ENCODE measurements around the gene LDAH. TPM values are rescaled to one million over a fixed set of nuclear protein-coding genes. Genes with fewer than 3 reads are reported as not detected.

LDAH gene
- total and polyA plus RNA-seq, 2 donors (not counting 1 experiment from before 2014, with no cell fraction given): 9.0 to 31.3 TPM

DNA sequence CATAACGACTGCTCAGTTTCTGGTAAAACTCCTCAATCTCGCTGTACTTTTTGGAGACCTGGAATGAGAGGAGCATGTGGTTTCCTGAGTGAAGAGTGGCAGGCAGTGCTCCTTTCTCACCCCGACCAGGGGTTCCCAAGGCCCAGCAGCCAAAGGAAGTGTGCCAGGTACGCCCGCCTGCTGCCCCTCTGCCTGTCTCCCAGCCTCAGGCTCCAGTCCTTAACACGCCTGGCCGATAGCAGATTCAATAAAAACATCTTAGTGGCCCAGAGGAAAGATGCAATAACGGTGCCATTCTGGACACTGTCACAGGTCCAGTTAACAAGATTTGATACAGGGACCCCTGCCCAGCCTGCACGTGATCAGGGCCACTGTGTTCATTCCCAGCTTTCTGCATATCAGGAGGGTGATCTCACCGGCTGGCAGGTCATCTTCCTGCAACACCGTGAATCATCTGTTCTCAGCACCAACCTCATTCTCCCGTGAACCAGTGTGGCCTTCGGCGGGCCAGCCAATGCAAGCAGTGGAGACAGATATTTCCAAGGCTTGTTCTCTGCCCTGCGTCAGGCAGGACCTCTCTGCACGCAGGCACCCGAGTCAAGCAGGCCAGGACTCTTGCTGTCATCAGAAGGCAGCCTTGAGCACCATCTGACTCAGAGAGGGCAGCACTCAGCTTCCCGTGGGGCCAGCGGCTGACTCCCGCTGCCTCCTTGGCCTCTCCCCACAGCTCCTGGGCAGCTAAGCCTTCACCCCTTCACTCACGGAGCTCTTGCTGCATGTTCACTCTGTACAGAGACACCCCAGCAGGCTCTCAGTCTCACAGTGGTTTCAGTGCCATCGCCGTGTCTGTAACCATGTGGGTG is 181.5 kb downstream of the LDAH start:
- Histone ChIP-seq H3K9me3 (ENCODE audit: control extremely low read depth in 1 of 3, control insufficient read depth in 2 of 3, insufficient read depth in 1 of 3, low read length in 2 of 3) (no peaks in the 10 kb centered on the region), H3K36me3 (replicated peaks in 1 of 2; ENCODE audit: control extremely low read depth in 1 of 2, control insufficient read depth in 1 of 2, extremely low read depth in 1 of 2, insufficient read depth in 2 of 2, low read length in 1 of 2) (peaks cover 0 to 68% of the 10 kb centered on the region in 2 experiments), H3K27me3 (replicated peaks in 1 of 4; ENCODE audit: control extremely low read depth in 1 of 4, control insufficient read depth in 3 of 4, insufficient read depth in 4 of 4, low read length in 3 of 4) (no peaks in the 10 kb centered on the region), H2AFZ (ENCODE audit: insufficient read depth, low read depth, low read length, poor library complexity, severe bottlenecking) (no peak overlapping the region), H3K4me2 (replicated peaks; ENCODE audit: low read depth, low read length, poor library complexity, severe bottlenecking) (no peak overlapping the region), H3K27ac (ENCODE audit: low read length in 2 of 2) (no peak overlapping the region), H3K79me2 (ENCODE audit: control insufficient read depth, insufficient read depth, low read length) (peaks cover 15% of the 10 kb centered on the region), H3K4me3 (ENCODE audit: control extremely low read depth in 1 of 5, extremely low read depth in 1 of 5, insufficient read depth in 1 of 5, low read depth in 2 of 5, low read length in 4 of 5) (no peak overlapping the region), H4K20me1 (ENCODE audit: control insufficient read depth, insufficient read depth, low read length, poor library complexity, severe bottlenecking) (peaks cover 18% of the 10 kb centered on the region), H3K4me1 (ENCODE audit: control insufficient read depth in 2 of 2, insufficient read depth in 2 of 2, low read length in 2 of 2) (peaks cover 0 to 7% of the 10 kb centered on the region in 2 donors), H3K9ac (ENCODE audit: low read length) (no peak overlapping the region)
- no peak for TF ChIP-seq EZH2 (IDR thresholded peaks at IDR 0.05; ENCODE audit: borderline replicate concordance, insufficient read depth, low read depth, low read length, poor library complexity, severe bottlenecking)
- TF ChIP-seq, protein P1, sequence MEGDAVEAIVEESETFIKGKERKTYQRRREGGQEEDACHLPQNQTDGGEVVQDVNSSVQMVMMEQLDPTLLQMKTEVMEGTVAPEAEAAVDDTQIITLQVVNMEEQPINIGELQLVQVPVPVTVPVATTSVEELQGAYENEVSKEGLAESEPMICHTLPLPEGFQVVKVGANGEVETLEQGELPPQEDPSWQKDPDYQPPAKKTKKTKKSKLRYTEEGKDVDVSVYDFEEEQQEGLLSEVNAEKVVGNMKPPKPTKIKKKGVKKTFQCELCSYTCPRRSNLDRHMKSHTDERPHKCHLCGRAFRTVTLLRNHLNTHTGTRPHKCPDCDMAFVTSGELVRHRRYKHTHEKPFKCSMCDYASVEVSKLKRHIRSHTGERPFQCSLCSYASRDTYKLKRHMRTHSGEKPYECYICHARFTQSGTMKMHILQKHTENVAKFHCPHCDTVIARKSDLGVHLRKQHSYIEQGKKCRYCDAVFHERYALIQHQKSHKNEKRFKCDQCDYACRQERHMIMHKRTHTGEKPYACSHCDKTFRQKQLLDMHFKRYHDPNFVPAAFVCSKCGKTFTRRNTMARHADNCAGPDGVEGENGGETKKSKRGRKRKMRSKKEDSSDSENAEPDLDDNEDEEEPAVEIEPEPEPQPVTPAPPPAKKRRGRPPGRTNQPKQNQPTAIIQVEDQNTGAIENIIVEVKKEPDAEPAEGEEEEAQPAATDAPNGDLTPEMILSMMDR (IDR thresholded peaks at IDR 0.05): no peak
- no peak overlapping the region for H3K4me3 Mint-ChIP-seq
- H3K27ac Mint-ChIP-seq: no peak overlapping the region
- ChIA-PET POLR2A (interaction anchor here (1.6 to 2.1 kb wide), 2 partner anchors 194 to 230 kb away, joined by 7 to 9 read pairs; partner anchors contain the start of gene RHOB), CTCF (interaction anchor here (0.9 to 6.9 kb wide), 24 partner anchors 9 to 321 kb away, joined by 3 to 128 read pairs (median 5); partner anchors contain the start of genes HS1BP3 and RHOB)
- H3K27me3 Mint-ChIP-seq: no peaks in the 10 kb centered on the region
- H3K9me3 Mint-ChIP-seq (ENCODE audit: insufficient read depth): no peaks in the 10 kb centered on the region
- intact Hi-C loops (cut with micrococcal nuclease): loop anchor here (5.0 kb wide), 1 partner anchor 399 kb away; no protein-coding TSS in a partner anchor
- DNase-seq (no peak), ATAC-seq (ENCODE audit: low read depth) (no peak)
- WGBS (ENCODE audit: insufficient coverage): 96% methylated on average over 23 of the region's 23 CpGs
- peaks cover 4% of the 10 kb centered on the region for H3K4me1 Mint-ChIP-seq
